ENCODE results near the gene TMEM37. TPM values are rescaled to one million over a fixed set of nuclear protein-coding genes. Genes with fewer than 3 reads are reported as not detected.

Gene TMEM37
- total and polyA plus RNA-seq, 2 of the 13 experiments (the other 11 are each of a cell fraction or from before 2014, with no cell fraction given) = 37.7 to 115 TPM

GRCh38 chr2:119426801-119427395 lies 4.8 kb upstream of the TMEM37 start (continued):
- TF ChIP-seq, protein P1, sequence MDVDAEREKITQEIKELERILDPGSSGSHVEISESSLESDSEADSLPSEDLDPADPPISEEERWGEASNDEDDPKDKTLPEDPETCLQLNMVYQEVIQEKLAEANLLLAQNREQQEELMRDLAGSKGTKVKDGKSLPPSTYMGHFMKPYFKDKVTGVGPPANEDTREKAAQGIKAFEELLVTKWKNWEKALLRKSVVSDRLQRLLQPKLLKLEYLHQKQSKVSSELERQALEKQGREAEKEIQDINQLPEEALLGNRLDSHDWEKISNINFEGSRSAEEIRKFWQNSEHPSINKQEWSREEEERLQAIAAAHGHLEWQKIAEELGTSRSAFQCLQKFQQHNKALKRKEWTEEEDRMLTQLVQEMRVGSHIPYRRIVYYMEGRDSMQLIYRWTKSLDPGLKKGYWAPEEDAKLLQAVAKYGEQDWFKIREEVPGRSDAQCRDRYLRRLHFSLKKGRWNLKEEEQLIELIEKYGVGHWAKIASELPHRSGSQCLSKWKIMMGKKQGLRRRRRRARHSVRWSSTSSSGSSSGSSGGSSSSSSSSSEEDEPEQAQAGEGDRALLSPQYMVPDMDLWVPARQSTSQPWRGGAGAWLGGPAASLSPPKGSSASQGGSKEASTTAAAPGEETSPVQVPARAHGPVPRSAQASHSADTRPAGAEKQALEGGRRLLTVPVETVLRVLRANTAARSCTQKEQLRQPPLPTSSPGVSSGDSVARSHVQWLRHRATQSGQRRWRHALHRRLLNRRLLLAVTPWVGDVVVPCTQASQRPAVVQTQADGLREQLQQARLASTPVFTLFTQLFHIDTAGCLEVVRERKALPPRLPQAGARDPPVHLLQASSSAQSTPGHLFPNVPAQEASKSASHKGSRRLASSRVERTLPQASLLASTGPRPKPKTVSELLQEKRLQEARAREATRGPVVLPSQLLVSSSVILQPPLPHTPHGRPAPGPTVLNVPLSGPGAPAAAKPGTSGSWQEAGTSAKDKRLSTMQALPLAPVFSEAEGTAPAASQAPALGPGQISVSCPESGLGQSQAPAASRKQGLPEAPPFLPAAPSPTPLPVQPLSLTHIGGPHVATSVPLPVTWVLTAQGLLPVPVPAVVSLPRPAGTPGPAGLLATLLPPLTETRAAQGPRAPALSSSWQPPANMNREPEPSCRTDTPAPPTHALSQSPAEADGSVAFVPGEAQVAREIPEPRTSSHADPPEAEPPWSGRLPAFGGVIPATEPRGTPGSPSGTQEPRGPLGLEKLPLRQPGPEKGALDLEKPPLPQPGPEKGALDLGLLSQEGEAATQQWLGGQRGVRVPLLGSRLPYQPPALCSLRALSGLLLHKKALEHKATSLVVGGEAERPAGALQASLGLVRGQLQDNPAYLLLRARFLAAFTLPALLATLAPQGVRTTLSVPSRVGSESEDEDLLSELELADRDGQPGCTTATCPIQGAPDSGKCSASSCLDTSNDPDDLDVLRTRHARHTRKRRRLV (CRISPR knock-in tag; IDR thresholded peaks at IDR 0.05) = no peak
- TF ChIP-seq HIC2 (CRISPR knock-in tag; IDR thresholded peaks at IDR 0.05; ENCODE audit: low read depth) (no peak; the same call in 1 of the 2 replicates), ZNF788 (CRISPR knock-in tag; IDR thresholded peaks at IDR 0.05; ENCODE audit: borderline replicate concordance) (peak; percentile 65; the same call in 1 of the 2 replicates), TBX3 (IDR thresholded peaks at IDR 0.05; ENCODE audit: borderline replicate concordance) (no peak), NPAS2 (CRISPR knock-in tag; IDR thresholded peaks at IDR 0.05; ENCODE audit: borderline replicate concordance) (no peak), SRSF9 (IDR thresholded peaks at IDR 0.05; ENCODE audit: borderline replicate concordance, insufficient read depth, low read depth, low read length, poor library complexity, severe bottlenecking) (no peak), TAF15 (IDR thresholded peaks at IDR 0.05; ENCODE audit: low read depth, low read length, poor library complexity, severe bottlenecking) (no peak), ZNF768 (CRISPR knock-in tag; IDR thresholded peaks at IDR 0.05) (peak; percentile 11; the same call in 1 of the 2 replicates), YEATS2 (CRISPR knock-in tag; IDR thresholded peaks at IDR 0.05; ENCODE audit: borderline replicate concordance) (no peak; the same call in 1 of the 2 replicates), HBP1 (CRISPR knock-in tag; IDR thresholded peaks at IDR 0.05; ENCODE audit: low read depth) (peak; percentile 44; the same call in 1 of the 2 replicates), PHF20 (CRISPR knock-in tag; IDR thresholded peaks at IDR 0.05) (no peak), ZNF703 (CRISPR knock-in tag; IDR thresholded peaks at IDR 0.05; ENCODE audit: borderline replicate concordance) (no peak), ZNF790 (CRISPR knock-in tag; IDR thresholded peaks at IDR 0.05; ENCODE audit: borderline replicate concordance) (no peak), FOXP1 (IDR thresholded peaks at IDR 0.05) (peak; percentile 64), FOXP1 (CRISPR knock-in tag; IDR thresholded peaks at IDR 0.05) (peak; percentile 98), SYNCRIP (IDR thresholded peaks at IDR 0.05; ENCODE audit: insufficient read depth, low read depth, low read length) (no peak), MIER3 (CRISPR knock-in tag; IDR thresholded peaks at IDR 0.05; ENCODE audit: borderline replicate concordance) (peak; percentile 86; the same call in 1 of the 2 replicates), HDAC2 (CRISPR knock-in tag; IDR thresholded peaks at IDR 0.05) (peak; percentile 75; the same call in 1 of the 2 replicates), ATF1 (CRISPR knock-in tag; IDR thresholded peaks at IDR 0.05) (no peak), JUNB (CRISPR knock-in tag; IDR thresholded peaks at IDR 0.05; ENCODE audit: borderline replicate concordance) (no peak)
- TF ChIP-seq, protein P2, sequence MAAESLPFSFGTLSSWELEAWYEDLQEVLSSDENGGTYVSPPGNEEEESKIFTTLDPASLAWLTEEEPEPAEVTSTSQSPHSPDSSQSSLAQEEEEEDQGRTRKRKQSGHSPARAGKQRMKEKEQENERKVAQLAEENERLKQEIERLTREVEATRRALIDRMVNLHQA (CRISPR knock-in tag; IDR thresholded peaks at IDR 0.05) = no peak

Data from HepG2 (cell line).